ENCODE data around the gene DNM3.

DNA sequence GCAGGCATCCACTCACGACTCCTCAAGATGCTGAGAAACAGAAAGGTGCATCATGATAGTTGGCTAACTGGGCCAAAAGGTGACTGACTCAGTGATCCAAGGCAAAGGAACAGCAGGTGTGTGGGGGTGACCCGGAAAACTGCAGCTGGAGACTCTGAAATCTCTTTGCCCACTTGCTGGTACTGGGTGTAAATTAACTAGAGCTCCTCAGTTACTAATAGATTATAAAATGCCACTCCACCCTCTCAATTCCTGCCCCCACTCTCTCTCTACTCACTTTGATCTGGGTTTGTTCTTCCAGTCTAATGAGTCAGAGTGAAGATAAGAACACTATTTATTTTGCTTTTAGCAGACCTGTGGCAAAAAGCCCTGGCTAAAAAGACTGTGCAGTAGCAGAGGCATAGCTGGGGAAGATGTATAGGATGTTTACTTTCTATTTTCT lies 609.7 kb downstream of the DNM3 start:
- TF ChIP-seq MAX (IDR thresholded peaks at IDR 0.05) (no peak), TCF12 (IDR thresholded peaks at IDR 0.05; ENCODE audit: low read depth) (no peak), TEAD4 (IDR thresholded peaks at IDR 0.05) (no peak), EP300 (IDR thresholded peaks at IDR 0.05; ENCODE audit: borderline replicate concordance) (no peak), TAF1 (IDR thresholded peaks at IDR 0.05; ENCODE audit: low read depth) (no peak), RAD21 (IDR thresholded peaks at IDR 0.05; ENCODE audit: low read depth) (no peak), YY1 (IDR thresholded peaks at IDR 0.05; ENCODE audit: low read depth) (no peak), USF1 (IDR thresholded peaks at IDR 0.05) (no peak), CEBPB (IDR thresholded peaks at IDR 0.05) (no peak), NFIC (IDR thresholded peaks at IDR 0.05) (no peak)
